ENCODE results near the gene AKR1B15. TPM values are rescaled to one million over a fixed set of nuclear protein-coding genes. Genes with fewer than 3 reads are reported as not detected.

Gene AKR1B15
- total and polyA plus RNA-seq, 2 of the 4 experiments (the other 2 are of a cell fraction) = not detected

- ATAC-seq (ENCODE audit: low read depth) (no peak), DNase-seq (peak; percentile 55)
- Histone ChIP-seq H2BK15ac (ENCODE audit: low read depth, low read length) (no peak overlapping the region), H4K5ac (ENCODE audit: low read depth, low read length) (peak overlapping the region; percentile 67), H2BK120ac (ENCODE audit: low read depth, low read length) (no peak overlapping the region), H3K23ac (ENCODE audit: low read depth, low read length) (no peak overlapping the region), H3K27me3 (ENCODE audit: control insufficient read depth, insufficient read depth, low read length) (peaks cover 13% of the 10 kb centered on the region), H3K4me2 (ENCODE audit: low read depth, low read length) (peak overlapping the region; percentile 83), H4K8ac (ENCODE audit: low read depth in 2 of 2, low read length in 2 of 2) (no peak overlapping the region), H3K4me1 (ENCODE audit: control insufficient read depth, insufficient read depth, low read length) (peaks cover 5% of the 10 kb centered on the region), H3K18ac (ENCODE audit: low read depth, low read length) (peak overlapping the region; percentile 63), H2AK5ac (ENCODE audit: low read depth, low read length) (no peak overlapping the region), H3K4ac (ENCODE audit: low read depth, low read length) (no peak overlapping the region), H3K27ac (ENCODE audit: insufficient read depth, low read length) (peak overlapping the region; percentile 12; the same call in 1 of the 2 replicates), H3K9me3 (ENCODE audit: control insufficient read depth, insufficient read depth, low read length) (peaks cover 2% of the 10 kb centered on the region), H3K79me1 (ENCODE audit: low read depth in 1 of 2, low read length in 2 of 2) (no peaks in the 10 kb centered on the region), H3K56ac (ENCODE audit: extremely low read depth, insufficient read depth, low read length) (no peak overlapping the region), H4K20me1 (ENCODE audit: insufficient read depth, low read length) (no peaks in the 10 kb centered on the region), H3K9ac (ENCODE audit: low read depth, low read length) (no peak overlapping the region), H2AK9ac (replicated peaks; ENCODE audit: low read depth, low read length, poor library complexity) (no peak overlapping the region), H3K9me1 (ENCODE audit: insufficient read depth, low read length) (no peaks in the 10 kb centered on the region), H2AFZ (replicated peaks; ENCODE audit: low read length, poor library complexity) (no peak overlapping the region), H3K36me3 (ENCODE audit: control insufficient read depth, insufficient read depth, low read length) (no peaks in the 10 kb centered on the region), H3K4me3 (ENCODE audit: insufficient read depth, low read depth, low read length) (no peak overlapping the region), H2BK5ac (ENCODE audit: low read depth, low read length, poor library complexity, severe bottlenecking) (no peak overlapping the region), H3K14ac (replicated peaks; ENCODE audit: low read depth, low read length) (no peak overlapping the region), H4K91ac (ENCODE audit: insufficient read depth, low read depth, low read length) (no peak overlapping the region), H2BK20ac (ENCODE audit: low read depth, low read length) (no peak overlapping the region)
- in situ Hi-C loops (cut with MboI; ENCODE audit: low sequenced_read_pairs) = no loop called here
- TF ChIP-seq NFE2L2 (IDR thresholded peaks at IDR 0.05; ENCODE audit: low read depth, low read length) (no peak), RCOR1 (IDR thresholded peaks at IDR 0.05; ENCODE audit: insufficient replicate concordance, low read length) (no peak), SMC3 (IDR thresholded peaks at IDR 0.05; ENCODE audit: low read depth, low read length) (no peak), CHD1 (IDR thresholded peaks at IDR 0.05; ENCODE audit: low read depth, low read length) (no peak), RFX5 (IDR thresholded peaks at IDR 0.05; ENCODE audit: low read depth, low read length) (no peak), MXI1 (IDR thresholded peaks at IDR 0.05; ENCODE audit: borderline replicate concordance, low read depth, low read length) (no peak), MAZ (IDR thresholded peaks at IDR 0.05; ENCODE audit: borderline replicate concordance, low read depth, low read length) (no peak), BHLHE40 (IDR thresholded peaks at IDR 0.05; ENCODE audit: low read depth, low read length) (no peak)
- TF ChIP-seq, protein P1, sequence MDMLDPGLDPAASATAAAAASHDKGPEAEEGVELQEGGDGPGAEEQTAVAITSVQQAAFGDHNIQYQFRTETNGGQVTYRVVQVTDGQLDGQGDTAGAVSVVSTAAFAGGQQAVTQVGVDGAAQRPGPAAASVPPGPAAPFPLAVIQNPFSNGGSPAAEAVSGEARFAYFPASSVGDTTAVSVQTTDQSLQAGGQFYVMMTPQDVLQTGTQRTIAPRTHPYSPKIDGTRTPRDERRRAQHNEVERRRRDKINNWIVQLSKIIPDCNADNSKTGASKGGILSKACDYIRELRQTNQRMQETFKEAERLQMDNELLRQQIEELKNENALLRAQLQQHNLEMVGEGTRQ (IDR thresholded peaks at IDR 0.05; ENCODE audit: low read depth, low read length) = no peak
- TF ChIP-seq, protein P2, sequence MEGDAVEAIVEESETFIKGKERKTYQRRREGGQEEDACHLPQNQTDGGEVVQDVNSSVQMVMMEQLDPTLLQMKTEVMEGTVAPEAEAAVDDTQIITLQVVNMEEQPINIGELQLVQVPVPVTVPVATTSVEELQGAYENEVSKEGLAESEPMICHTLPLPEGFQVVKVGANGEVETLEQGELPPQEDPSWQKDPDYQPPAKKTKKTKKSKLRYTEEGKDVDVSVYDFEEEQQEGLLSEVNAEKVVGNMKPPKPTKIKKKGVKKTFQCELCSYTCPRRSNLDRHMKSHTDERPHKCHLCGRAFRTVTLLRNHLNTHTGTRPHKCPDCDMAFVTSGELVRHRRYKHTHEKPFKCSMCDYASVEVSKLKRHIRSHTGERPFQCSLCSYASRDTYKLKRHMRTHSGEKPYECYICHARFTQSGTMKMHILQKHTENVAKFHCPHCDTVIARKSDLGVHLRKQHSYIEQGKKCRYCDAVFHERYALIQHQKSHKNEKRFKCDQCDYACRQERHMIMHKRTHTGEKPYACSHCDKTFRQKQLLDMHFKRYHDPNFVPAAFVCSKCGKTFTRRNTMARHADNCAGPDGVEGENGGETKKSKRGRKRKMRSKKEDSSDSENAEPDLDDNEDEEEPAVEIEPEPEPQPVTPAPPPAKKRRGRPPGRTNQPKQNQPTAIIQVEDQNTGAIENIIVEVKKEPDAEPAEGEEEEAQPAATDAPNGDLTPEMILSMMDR (conservative IDR thresholded peaks at IDR 0.05; ENCODE audit: low read depth, low read length) = no peak
- TF ChIP-seq, protein P3, sequence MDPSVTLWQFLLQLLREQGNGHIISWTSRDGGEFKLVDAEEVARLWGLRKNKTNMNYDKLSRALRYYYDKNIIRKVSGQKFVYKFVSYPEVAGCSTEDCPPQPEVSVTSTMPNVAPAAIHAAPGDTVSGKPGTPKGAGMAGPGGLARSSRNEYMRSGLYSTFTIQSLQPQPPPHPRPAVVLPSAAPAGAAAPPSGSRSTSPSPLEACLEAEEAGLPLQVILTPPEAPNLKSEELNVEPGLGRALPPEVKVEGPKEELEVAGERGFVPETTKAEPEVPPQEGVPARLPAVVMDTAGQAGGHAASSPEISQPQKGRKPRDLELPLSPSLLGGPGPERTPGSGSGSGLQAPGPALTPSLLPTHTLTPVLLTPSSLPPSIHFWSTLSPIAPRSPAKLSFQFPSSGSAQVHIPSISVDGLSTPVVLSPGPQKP (IDR thresholded peaks at IDR 0.05; ENCODE audit: borderline replicate concordance, low read depth, low read length) = no peak
- ChIA-PET CTCF (interaction anchor here (1.0 kb wide), 1 partner anchor 8 kb away, joined by 4 read pairs; no protein-coding TSS in a partner anchor), POLR2A (ENCODE audit: unreplicated experiment) (no interaction called here)
- intact Hi-C loops (cut with micrococcal nuclease) = no loop called here
- no TSS peak for BruUV-seq (replicated peaks)
- dilution Hi-C loops (cut with HindIII; ENCODE audit: low sequenced_read_pairs, unreplicated experiment) = no loop called here
- WGBS, 2 experiments (ENCODE audit: extremely low coverage in 2 of 2, insufficient read length in 1 of 2) = no CpG with 5 or more reads among the region's 2 CpGs
These were observed 16.8 kb downstream of the AKR1B15 start for GRCh38 chr7:134565643-134566136.
